Cardiac muscle cell (in vitro differentiated cells and primary cell): ENCODE measurements around the gene OSMR. TPM values are rescaled to one million over a fixed set of nuclear protein-coding genes. Genes with fewer than 3 reads are reported as not detected.

Experiments
- DNase-seq, 2 donors: peaks; one replicate each; pipeline versions ENCODE4 v3.0.0 to v3.0.0-alpha.2; 2010 to 2017; ENCODE audit warnings: low read depth in 1 of 2, low spot score in 1 of 2
- H3K27ac ChIP-seq: fragments of 200-600 bp; sonication (generic); 2 replicates; pipeline ENCODE4 v1.5.1; 2016
- H3K27me3 ChIP-seq: fragments of 200-600 bp; sonication (generic); 2 replicates; pipeline ENCODE4 v1.6.0; 2016; ENCODE audit warnings: control low read depth
- H3K36me3 ChIP-seq: fragments of 200-600 bp; sonication (generic); 2 replicates; pipeline ENCODE4 v1.5.1; 2016; ENCODE audit warnings: control low read depth
- H3K4me1 ChIP-seq: fragments of 200-600 bp; sonication (generic); 2 replicates; pipeline ENCODE4 v1.8.1; 2017; ENCODE audit warnings: low read depth, mild to moderate bottlenecking, mixed run types
- H3K4me3 ChIP-seq: fragments of 200-600 bp; sonication (generic); 2 replicates; pipeline ENCODE4 v1.5.1; 2016; ENCODE audit warnings: mild to moderate bottlenecking
- H3K9me3 ChIP-seq: fragments of 200-600 bp; sonication (generic); 2 replicates; pipeline ENCODE4 v1.5.1; 2017; ENCODE audit warnings: low read depth, mild to moderate bottlenecking, control low read depth
- CTCF ChIP-seq: IDR thresholded peaks from 2 replicates; pipeline ENCODE4 v1.5.1; 2012; ENCODE audit warnings: low read depth, mild to moderate bottlenecking, low read length
- polyA plus RNA-seq: library from polyadenylated mRNA; unstranded; fragments of >200 nt; fragmentation: Nextera tagmentation; extraction: Ambion mirVana; gene quantifications from 2 replicates; pipeline ENCODE4 v1.2.1, GENCODE V29; 2016
- total RNA-seq: library from RNA; depleted of rRNA; stranded (reverse); fragments of >200 nt; gene quantifications from 2 replicates; pipeline ENCODE4 v1.2.3, GENCODE V29; 2016

Gene OSMR
- total and polyA plus RNA-seq, 2 experiments from 2014 or later = 0.43 TPM; not detected in 1

GRCh38 chr5:38922199-38922598 lies 76.4 kb downstream of the OSMR start:
- no peaks in the 10 kb centered on the region for H3K27me3 ChIP-seq

GRCh38 chr5:38923661-38924451 lies 78.0 kb downstream of the OSMR start:
- no peaks in the 10 kb centered on the region for H3K27me3 ChIP-seq
- no peak overlapping the region for H3K4me3 ChIP-seq
- DNase-seq = peak in 1 of 2 donors; percentile 84
- no peaks in the 10 kb centered on the region for H3K4me1 ChIP-seq
- no peaks in the 10 kb centered on the region for H3K9me3 ChIP-seq
- H3K27ac ChIP-seq = no peak overlapping the region
- no peaks in the 10 kb centered on the region for H3K36me3 ChIP-seq
- no peak for TF ChIP-seq CTCF

More at GRCh38 chr5:38922199-38922598, 76.4 kb downstream of the OSMR start:
- Histone ChIP-seq H3K36me3 (no peaks in the 10 kb centered on the region), H3K9me3 (no peaks in the 10 kb centered on the region), H3K4me3 (no peak overlapping the region), H3K4me1 (no peaks in the 10 kb centered on the region), H3K27ac (no peak overlapping the region)
- peak; percentile 88 for TF ChIP-seq CTCF
- DNase-seq = peak; percentile 60 to 73

- H3K27ac ChIP-seq = no peak overlapping the region
- peak; percentile 2 for TF ChIP-seq CTCF
- H3K4me3 ChIP-seq = no peak overlapping the region
- H3K4me1 ChIP-seq = no peaks in the 10 kb centered on the region
- no peaks in the 10 kb centered on the region for H3K27me3 ChIP-seq
- no peaks in the 10 kb centered on the region for H3K9me3 ChIP-seq
- no peaks in the 10 kb centered on the region for H3K36me3 ChIP-seq
- DNase-seq = peak in 1 of 2 donors; percentile 57
Observed at GRCh38 chr5:38925154-38925925, 79.5 kb downstream of the OSMR start.

GRCh38 chr5:38926121-38926520 lies 80.3 kb downstream of the OSMR start:
- no peak for DNase-seq
- Histone ChIP-seq H3K4me3 (no peak overlapping the region), H3K4me1 (no peaks in the 10 kb centered on the region), H3K36me3 (no peaks in the 10 kb centered on the region), H3K27ac (no peak overlapping the region), H3K27me3 (no peaks in the 10 kb centered on the region), H3K9me3 (no peaks in the 10 kb centered on the region)
- TF ChIP-seq CTCF = no peak

GRCh38 chr5:38927470-38927869 lies 81.7 kb downstream of the OSMR start:
- H3K9me3 ChIP-seq = no peaks in the 10 kb centered on the region
- no peaks in the 10 kb centered on the region for H3K27me3 ChIP-seq
- H3K36me3 ChIP-seq = no peaks in the 10 kb centered on the region
- no peaks in the 10 kb centered on the region for H3K4me1 ChIP-seq
- no peak overlapping the region for H3K4me3 ChIP-seq
- no peak overlapping the region for H3K27ac ChIP-seq
- TF ChIP-seq CTCF = no peak
- DNase-seq = no peak
